Activated CD8-positive, alpha-beta T cell treated with anti-CD3 and anti-CD28 coated beads for 36 hours (primary cell): ENCODE results near the gene TTLL12. TPM values are rescaled to one million over a fixed set of nuclear protein-coding genes. Genes with fewer than 3 reads are reported as not detected.

ENCODE experiments used
- ATAC-seq: fragments of 200-7000 bp; cut with Tn5 transposase; one replicate; pipeline ENCODE4 v1.10.0; 2021; ENCODE audit warnings: mild to moderate bottlenecking, moderate library complexity
- CTCF ChIA-PET: fragments of 350-600 bp; sonication (Branson Sonifier 250); formaldehyde crosslinking; loops from one replicate; lab custom pipeline; 2021; ENCODE audit warnings: antibody characterized with exemption; lab: Charles Lee
- POLR2A ChIA-PET: fragments of 350-600 bp; sonication (Branson Sonifier 250); formaldehyde crosslinking; loops from one replicate; lab custom pipeline; 2021; ENCODE audit warnings: antibody characterized with exemption; lab: Charles Lee
- DNase-seq: peaks from one replicate; pipeline ENCODE4 v3.0.0-alpha.2; 2020
- H3K27ac Mint-ChIP-seq: one replicate; pipeline ENCODE4 v1.8.0; 2021; ENCODE audit warnings: mild to moderate bottlenecking, mixed read lengths
- H3K27me3 Mint-ChIP-seq: one replicate; pipeline ENCODE4 v1.8.0; 2021; ENCODE audit warnings: mixed read lengths
- H3K36me3 Mint-ChIP-seq: one replicate; pipeline ENCODE4 v1.8.0; 2021; ENCODE audit warnings: low read depth, mixed read lengths
- H3K4me1 Mint-ChIP-seq: one replicate; pipeline ENCODE4 v1.8.0; 2021; ENCODE audit warnings: low read depth, mixed read lengths
- H3K4me3 Mint-ChIP-seq: one replicate; pipeline ENCODE4 v1.8.0; 2021; ENCODE audit warnings: mild to moderate bottlenecking, moderate library complexity, mixed read lengths
- H3K9me3 Mint-ChIP-seq: one replicate; pipeline ENCODE4 v1.8.0; 2021; ENCODE audit warnings: mixed read lengths
- CTCF ChIP-seq: fragments of 200-600 bp; IDR thresholded peaks from one replicate; pipeline ENCODE4 v1.8.0; 2022; ENCODE audit warnings: antibody characterized with exemption, mild to moderate bottlenecking
- intact Hi-C: fragments of 100-400 bp; cut with micrococcal nuclease; formaldehyde crosslinking; loops from one replicate; pipeline ENCODE4 v1.10.0; 2022
- total RNA-seq, 2 experiments: library from RNA; stranded (reverse); gene quantifications; one replicate each; pipeline ENCODE4 v1.2.3, GENCODE V29; 2021

Gene TTLL12
- total RNA-seq = 10 to 100 TPM; 83.5 to 86.0 TPM

DNA sequence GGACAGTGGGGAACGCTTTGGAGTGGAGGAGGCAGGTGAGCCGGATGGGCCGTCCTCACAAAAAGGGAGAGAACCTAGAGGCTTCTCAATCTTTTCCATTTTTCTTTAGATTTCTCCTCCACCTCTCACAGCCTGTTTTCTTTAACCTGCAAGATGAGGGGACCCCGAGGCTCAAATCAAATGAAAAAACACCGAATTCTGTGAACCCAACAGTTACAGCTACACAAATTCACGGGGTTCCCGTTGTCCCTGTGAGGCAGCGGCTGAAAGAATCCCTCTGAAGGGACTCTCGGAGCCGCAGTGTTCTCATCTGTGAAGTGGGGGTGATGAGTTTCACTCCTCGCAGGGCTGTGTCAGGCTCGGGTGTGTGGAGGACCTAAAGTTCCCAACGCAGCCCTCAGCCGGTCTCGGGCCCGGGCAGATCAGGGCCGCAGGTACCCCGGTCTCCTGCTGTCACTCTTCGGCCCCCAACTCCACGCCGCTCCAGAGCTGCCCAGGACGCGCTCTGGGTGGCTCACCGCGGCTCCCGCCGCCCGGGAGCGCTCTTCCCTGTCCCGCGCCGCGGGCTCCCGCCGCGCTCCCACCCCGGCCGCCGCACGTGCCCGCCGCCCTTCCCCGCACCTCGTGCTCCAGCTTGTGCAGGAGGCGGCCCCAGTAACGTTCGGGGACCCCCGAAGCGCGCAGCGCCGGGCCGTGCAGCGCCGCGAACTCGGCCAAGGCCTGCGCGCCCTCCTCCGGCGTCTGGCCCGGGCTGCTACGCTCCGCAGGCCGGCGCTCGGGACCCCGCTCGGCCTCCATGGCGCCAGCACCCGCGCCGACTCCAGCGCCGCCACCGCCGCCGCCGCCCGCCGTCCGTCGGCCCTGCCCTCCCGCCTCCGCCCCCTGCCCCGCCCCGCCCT is at the start of gene TTLL12:
TSS of gene TTLL12 (minus strand) at position 863 of the 899 bp plus-strand sequence. CDS start at position 798, 65 bp downstream.
- Mint-ChIP-seq H3K27me3 (no peaks in the 10 kb centered on the region), H3K36me3 (peaks cover 17% of the 10 kb centered on the region), H3K4me3 (peak within 1 kb of the TSS; percentile 87), H3K4me1 (peaks cover 17% of the 10 kb centered on the region), H3K27ac (peak within 1 kb of the TSS; percentile 94), H3K9me3 (peaks cover 5% of the 10 kb centered on the region)
- ATAC-seq (peak; percentile 35), DNase-seq (peak; percentile 49)
- intact Hi-C loops = no loop called here
- TF ChIP-seq CTCF = no peak
- POLR2A ChIA-PET = interaction anchor here (0.7 to 1.6 kb wide), 5 partner anchors 36 to 537 kb away, joined by 3 to 5 read pairs (median 3); partner anchors contain the start of genes CYB5R3 and MCAT
- CTCF ChIA-PET = interaction anchor here (1.2 to 1.6 kb wide), 5 partner anchors 42 to 199 kb away, joined by 3 to 8 read pairs (median 4); no protein-coding TSS in a partner anchor

- H3K27ac Mint-ChIP-seq = no peak overlapping the region
- no peak for TF ChIP-seq CTCF
- POLR2A ChIA-PET = no interaction called here
- no peaks in the 10 kb centered on the region for H3K27me3 Mint-ChIP-seq
- ATAC-seq = no peak
- no peak for DNase-seq
- no peak overlapping the region for H3K4me3 Mint-ChIP-seq
- no peaks in the 10 kb centered on the region for H3K9me3 Mint-ChIP-seq
- H3K4me1 Mint-ChIP-seq = peaks cover 5% of the 10 kb centered on the region
- CTCF ChIA-PET = interaction anchor here (0.9 kb wide), 1 partner anchor 152 kb away, joined by 4 read pairs; no protein-coding TSS in a partner anchor
- intact Hi-C loops = no loop called here
- H3K36me3 Mint-ChIP-seq = no peaks in the 10 kb centered on the region
These were observed 48.8 kb upstream of the TTLL12 start for GRCh38 chr22:43235445-43236409.

- intact Hi-C loops = loop anchor here (5.0 kb wide), 2 partner anchors 113 to 148 kb away; no protein-coding TSS in a partner anchor
- Mint-ChIP-seq H3K4me3 (no peak overlapping the region), H3K9me3 (no peaks in the 10 kb centered on the region), H3K27me3 (no peaks in the 10 kb centered on the region), H3K27ac (no peak overlapping the region), H3K4me1 (peaks cover 5% of the 10 kb centered on the region), H3K36me3 (no peaks in the 10 kb centered on the region)
- ATAC-seq = no peak
- CTCF ChIA-PET = interaction anchor here (0.9 to 1.0 kb wide), 2 partner anchors 112 to 154 kb away, joined by 4 to 10 read pairs; no protein-coding TSS in a partner anchor
- no peak for DNase-seq
- POLR2A ChIA-PET = no interaction called here
- TF ChIP-seq CTCF = no peak
These were observed 47.5 kb upstream of the TTLL12 start for GRCh38 chr22:43234264-43234988.

- Mint-ChIP-seq H3K36me3 (no peaks in the 10 kb centered on the region), H3K27ac (no peak overlapping the region), H3K4me1 (peaks cover 5% of the 10 kb centered on the region), H3K27me3 (no peaks in the 10 kb centered on the region), H3K4me3 (no peak overlapping the region), H3K9me3 (no peaks in the 10 kb centered on the region)
- CTCF ChIA-PET = interaction anchor here (1.2 to 7.2 kb wide), 4 partner anchors 11 to 112 kb away, joined by 3 to 109 read pairs (median 6); partner anchors contain the start of gene SCUBE1
- intact Hi-C loops = loop anchor here (5.0 kb wide), 2 partner anchors 114 to 149 kb away; no protein-coding TSS in a partner anchor
- POLR2A ChIA-PET = no interaction called here
- ATAC-seq = no peak
- no peak for DNase-seq
- no peak for TF ChIP-seq CTCF
These were observed 46.6 kb upstream of the TTLL12 start for GRCh38 chr22:43233529-43233928.
